HepG2 (cell line): Measurements from ENCODE around the gene OTUD4. TPM values are rescaled to one million over a fixed set of nuclear protein-coding genes. Genes with fewer than 3 reads are reported as not detected.

ENCODE experiments used
- ATAC-seq: fragments of 200-7000 bp; cut with Tn5 transposase; 3 replicates; pipeline ENCODE4 v1.9.1; 2020; ENCODE audit warnings: mild to moderate bottlenecking, moderate library complexity
- BruUV-seq: library from RNA; stranded (reverse); fragments of 400-500 nt; replicated peaks from 2 replicates; lab custom pipeline; 2021; lab: Mats Ljungman, UMichigan
- CTCF ChIA-PET: fragments of 300-600 bp; formaldehyde crosslinking; extraction: SDS; loops from one replicate; lab custom pipeline; 2021; ENCODE audit warnings: low total read pairs, inconsistent platforms, low intra/inter-chr PET ratio; lab: Yijun Ruan, JAX
- POLR2A ChIA-PET: fragments of 350-600 bp; sonication (Branson Sonifier 250); formaldehyde crosslinking; loops from one replicate; lab custom pipeline; 2020; ENCODE audit warnings: antibody characterized with exemption, inconsistent platforms; lab: Yijun Ruan, JAX
- DNase-seq: peaks from one replicate; pipeline ENCODE4 v3.0.0-alpha.2; 2015; ENCODE audit warnings: low spot score
- FAIRE-seq: peaks from 3 replicates; lab custom pipeline; 2011; peaks lifted over from hg19 to GRCh38; lab: Jason Lieb, UNC
- H2AFZ ChIP-seq: one replicate; pipeline ENCODE4 v1.6.1; 2011; ENCODE audit warnings: low read length, inconsistent platforms
- H3K27ac ChIP-seq: fragments of 300-600 bp; 3 replicates; pipeline ENCODE4 v1.8.0; 2011; ENCODE audit warnings: mixed run types, mild to moderate bottlenecking, mixed read lengths, low read length, inconsistent platforms; ENCODE audit not compliant: insufficient read depth; ENCODE audit errors: extremely low read length
- H3K27me3 ChIP-seq, 2 experiments: fragments of 200-600 bp in 1 of 2; 2 replicates in 1 of 2; 3 replicates in 1 of 2; pipeline versions ENCODE4 v1.6.0 to v1.8.0; 2011; ENCODE audit warnings: low read length in 2 of 2, mild to moderate bottlenecking in 2 of 2, moderate library complexity in 2 of 2, inconsistent platforms in 1 of 2; ENCODE audit not compliant: insufficient read depth in 2 of 2, control insufficient read depth in 1 of 2
- H3K36me3 ChIP-seq, 2 experiments: fragments of 200-600 bp in 1 of 2; replicated peaks in 1 of 2; 2 replicates in 1 of 2; 3 replicates in 1 of 2; pipeline versions ENCODE4 v1.5.1 to v1.8.0; 2011; ENCODE audit warnings: low read length in 2 of 2, inconsistent platforms in 1 of 2; ENCODE audit not compliant: insufficient read depth in 2 of 2, control insufficient read depth in 1 of 2
- H3K4me1 ChIP-seq: 2 replicates; pipeline ENCODE4 v1.5.1; 2012; ENCODE audit warnings: low read length, inconsistent platforms; ENCODE audit not compliant: insufficient read depth
- H3K4me2 ChIP-seq: 2 replicates; pipeline ENCODE4 v1.6.0; 2011; ENCODE audit warnings: low read depth, low read length, inconsistent platforms
- H3K4me3 ChIP-seq, 3 experiments: fragments of 200-600 bp in 1 of 3; sonication (generic), shearing (Covaris generic) in 1 of 3; replicated peaks in 1 of 3; 2 replicates each; pipeline ENCODE4 v1.5.1; 2011 to 2016; ENCODE audit warnings: low read length in 3 of 3, inconsistent platforms in 2 of 3, low read depth in 2 of 3, mild to moderate bottlenecking in 2 of 3, control low read depth in 1 of 3, mixed read lengths in 1 of 3; ENCODE audit not compliant: insufficient read depth in 1 of 3
- H3K79me2 ChIP-seq: one replicate; pipeline ENCODE4 v1.6.1; 2011; ENCODE audit warnings: low read length, inconsistent platforms; ENCODE audit not compliant: insufficient read depth
- H3K9ac ChIP-seq: 2 replicates; pipeline ENCODE4 v1.6.0; 2011; ENCODE audit warnings: mild to moderate bottlenecking, low read depth, low read length, inconsistent platforms; ENCODE audit not compliant: insufficient read depth
- H3K9me3 ChIP-seq: 2 replicates; pipeline ENCODE4 v1.5.1; 2012; ENCODE audit warnings: mild to moderate bottlenecking, low read length
- H4K20me1 ChIP-seq: 2 replicates; pipeline ENCODE4 v1.6.0; 2011; ENCODE audit warnings: inconsistent platforms, mild to moderate bottlenecking, low read length, moderate library complexity; ENCODE audit not compliant: insufficient read depth
- FOSL1 ChIP-seq: sonication (generic); formaldehyde crosslinking; IDR thresholded peaks from 2 replicates; pipeline ENCODE4 v1.9.0; 2021; ENCODE audit warnings: missing genetic modification reagents, borderline replicate concordance
- HOXA9 ChIP-seq: sonication (generic); formaldehyde crosslinking; IDR thresholded peaks from 2 replicates; pipeline ENCODE4 v1.8.1; 2022; ENCODE audit warnings: missing genetic modification reagents, mild to moderate bottlenecking, moderate library complexity, borderline replicate concordance
- JUNB ChIP-seq: sonication (generic); formaldehyde crosslinking; IDR thresholded peaks from 2 replicates; pipeline ENCODE4 v1.8.0; 2022; ENCODE audit warnings: missing genetic modification reagents, mild to moderate bottlenecking, borderline replicate concordance
- KMT2A ChIP-seq: sonication (generic); formaldehyde crosslinking; IDR thresholded peaks from 2 replicates; pipeline ENCODE4 v1.4.0; 2020; ENCODE audit warnings: missing genetic modification reagents
- TCF12 ChIP-seq, 2 experiments: fragments of 450-650 bp in 1 of 2; sonication (generic) in 1 of 2; formaldehyde crosslinking in 1 of 2; IDR thresholded peaks; 2 replicates each; pipeline versions ENCODE4 v1.6.1 to v1.8.0; 2017 to 2022; ENCODE audit warnings: antibody characterized with exemption in 1 of 2, mild to moderate bottlenecking in 1 of 2, missing genetic modification reagents in 1 of 2, moderate library complexity in 1 of 2
- ZFP1 ChIP-seq: IDR thresholded peaks from 2 replicates; pipeline ENCODE4 v1.6.1; 2016
- ZFP82 ChIP-seq: sonication (generic); formaldehyde crosslinking; IDR thresholded peaks from 2 replicates; pipeline ENCODE4 v1.5.1; 2020; ENCODE audit warnings: mild to moderate bottlenecking, missing genetic modification reagents, borderline replicate concordance
- ZNF20 ChIP-seq: sonication (generic); formaldehyde crosslinking; IDR thresholded peaks from 2 replicates; pipeline ENCODE4 v1.4.0; 2020; ENCODE audit warnings: mild to moderate bottlenecking, moderate library complexity, missing genetic modification reagents
- ZNF780A ChIP-seq: sonication (generic); formaldehyde crosslinking; IDR thresholded peaks from 2 replicates; pipeline ENCODE4 v1.8.0; 2022; ENCODE audit warnings: mild to moderate bottlenecking, missing genetic modification reagents, moderate library complexity
- WGBS: methylation state at CpG from one replicate; pipeline ENCODE4 v1.1.6; 2017; ENCODE audit warnings: low lambda C conversion rate; 5-methylcytosine and 5-hydroxymethylcytosine counted together
- in situ Hi-C: cut with HindIII; loops from 2 replicates; pipeline ENCODE4 v1.10.0; 2017; ENCODE audit warnings: low pct_unique_long_range_greater_than_20kb; ENCODE audit not compliant: extremely low pct_ligation_motif_present
- intact Hi-C: fragments of 100-400 bp; cut with micrococcal nuclease; formaldehyde crosslinking; loops from one replicate; pipeline ENCODE4 v1.10.0; 2022; ENCODE audit not compliant: unreplicated experiment
- polyA plus RNA-seq, 8 experiments: library from polyadenylated mRNA; depleted of rRNA in 3 of 8; stranded (reverse) in 7 of 8; unstranded in 1 of 8; fragments of >200 nt; fragmentation: Illumina TruSeq in 4 of 8; extraction: Trizol in 4 of 8; gene quantifications; 2 replicates each; pipeline versions ENCODE4 v1.2.1 to v1.2.3, GENCODE V29; 2011 to 2016; ENCODE audit warnings: low read depth in 4 of 8, missing spikeins in 1 of 8, mixed read lengths in 1 of 8; ENCODE audit not compliant: insufficient read depth in 1 of 8
- total RNA-seq, 5 experiments: library from RNA; depleted of rRNA; stranded (reverse); fragments of >200 nt; fragmentation: Illumina TruSeq; extraction: Trizol; gene quantifications; 2 replicates each; pipeline ENCODE4 v1.2.3, GENCODE V29; 2016; ENCODE audit warnings: low read depth in 1 of 5
- TF ChIP-seq, protein P1 (sequence below): sonication (generic); formaldehyde crosslinking; IDR thresholded peaks from 2 replicates; pipeline ENCODE4 v1.5.1; 2020; ENCODE audit warnings: mild to moderate bottlenecking, missing genetic modification reagents, borderline replicate concordance
- TF ChIP-seq, protein P2 (sequence below): sonication (generic); formaldehyde crosslinking; IDR thresholded peaks from 2 replicates; pipeline ENCODE4 v1.8.0; 2022; ENCODE audit warnings: mild to moderate bottlenecking, missing genetic modification reagents; ENCODE audit not compliant: insufficient replicate concordance
- TF ChIP-seq, protein P3 (sequence below): IDR thresholded peaks from 2 replicates; pipeline ENCODE4 v1.6.1; 2016

OTUD4 gene
- total and polyA plus RNA-seq, 2 of the 13 experiments (the other 11 are each of a cell fraction or from before 2014, with no cell fraction given), result 16.1 to 18.0 TPM

DNA sequence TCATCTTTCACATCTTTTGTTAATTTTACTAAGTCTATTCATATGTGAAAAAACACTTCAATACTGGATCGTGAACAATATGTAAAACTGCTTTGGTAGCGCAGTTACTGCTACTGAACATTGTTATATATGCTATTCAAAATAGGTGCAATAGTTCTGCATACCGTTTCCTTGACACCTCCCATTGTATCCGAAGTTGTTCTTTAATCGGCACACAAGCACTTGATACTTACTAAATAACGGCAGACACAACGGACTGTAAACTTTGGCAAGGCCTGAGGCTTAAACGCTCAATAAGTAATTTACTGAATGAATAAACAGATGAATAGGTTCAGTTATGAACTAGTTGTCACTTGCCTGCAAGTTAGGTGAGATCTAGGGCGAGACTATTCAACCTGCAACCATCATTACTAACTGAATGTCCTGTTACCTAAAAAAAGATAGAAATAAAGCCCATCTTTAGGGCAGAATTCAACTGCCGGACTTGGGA, 83.0 kb downstream of the OTUD4 start:
- peaks cover 6% of the 10 kb centered on the region; the same call in 1 of the 2 replicates for H4K20me1 ChIP-seq
- 4% methylated on average over 10 of the region's 10 CpGs for WGBS
- ATAC-seq (no peak), FAIRE-seq (no peak), DNase-seq (no peak)
- peak overlapping the region; percentile 72 for H3K4me2 ChIP-seq
- no peaks in the 10 kb centered on the region; a peak in 1 of 5 replicates for H3K27me3 ChIP-seq
- peaks cover 76% of the 10 kb centered on the region for H3K79me2 ChIP-seq
- H3K9me3 ChIP-seq, result peaks cover 15% of the 10 kb centered on the region
- BruUV-seq, result TSS peak; percentile 81
- H3K9ac ChIP-seq, result peak overlapping the region; percentile 94
- H3K36me3 ChIP-seq, result peaks cover 3 to 34% of the 10 kb centered on the region in 2 experiments; a peak in 4 of 5 replicates
- in situ Hi-C loops, result no loop called here
- H3K4me3 ChIP-seq, result peak overlapping the region; percentile 71 to 91 (median 85)
- intact Hi-C loops, result loop anchor here (10.0 kb wide), 1 partner anchor 923 kb away; no protein-coding TSS in a partner anchor
- H3K4me1 ChIP-seq, result peaks cover 34% of the 10 kb centered on the region
- peak overlapping the region; percentile 92 for H2AFZ ChIP-seq
- ChIA-PET CTCF (no interaction called here), POLR2A (interaction anchor here (0.9 to 2.0 kb wide), 12 partner anchors 10 to 1872 kb away, joined by 3 to 10 read pairs (median 4); partner anchors contain the start of gene OTUD4)
- TF ChIP-seq TCF12 (IDR thresholded peaks at IDR 0.05) (no peak), TCF12 (CRISPR knock-in tag; IDR thresholded peaks at IDR 0.05) (0 out of 2 replicates have a peak, but pooled peaks have one; percentile 9), ZFP1 (0 out of 2 replicates have a peak, but pooled peaks have one; percentile 9), JUNB (CRISPR knock-in tag) (peak; percentile 17; the same call in 1 of the 2 replicates), ZNF780A (0 out of 2 replicates have a peak, but pooled peaks have one; percentile 8), HOXA9 (CRISPR knock-in tag) (0 out of 2 replicates have a peak, but pooled peaks have one; percentile 7), ZFP82 (CRISPR knock-in tag) (0 out of 2 replicates have a peak, but pooled peaks have one; percentile 7), ZNF20 (CRISPR knock-in tag) (0 out of 2 replicates have a peak, but pooled peaks have one; percentile 17), FOSL1 (CRISPR knock-in tag) (no peak), KMT2A (CRISPR knock-in tag) (no peak)
- TF ChIP-seq, protein P1, sequence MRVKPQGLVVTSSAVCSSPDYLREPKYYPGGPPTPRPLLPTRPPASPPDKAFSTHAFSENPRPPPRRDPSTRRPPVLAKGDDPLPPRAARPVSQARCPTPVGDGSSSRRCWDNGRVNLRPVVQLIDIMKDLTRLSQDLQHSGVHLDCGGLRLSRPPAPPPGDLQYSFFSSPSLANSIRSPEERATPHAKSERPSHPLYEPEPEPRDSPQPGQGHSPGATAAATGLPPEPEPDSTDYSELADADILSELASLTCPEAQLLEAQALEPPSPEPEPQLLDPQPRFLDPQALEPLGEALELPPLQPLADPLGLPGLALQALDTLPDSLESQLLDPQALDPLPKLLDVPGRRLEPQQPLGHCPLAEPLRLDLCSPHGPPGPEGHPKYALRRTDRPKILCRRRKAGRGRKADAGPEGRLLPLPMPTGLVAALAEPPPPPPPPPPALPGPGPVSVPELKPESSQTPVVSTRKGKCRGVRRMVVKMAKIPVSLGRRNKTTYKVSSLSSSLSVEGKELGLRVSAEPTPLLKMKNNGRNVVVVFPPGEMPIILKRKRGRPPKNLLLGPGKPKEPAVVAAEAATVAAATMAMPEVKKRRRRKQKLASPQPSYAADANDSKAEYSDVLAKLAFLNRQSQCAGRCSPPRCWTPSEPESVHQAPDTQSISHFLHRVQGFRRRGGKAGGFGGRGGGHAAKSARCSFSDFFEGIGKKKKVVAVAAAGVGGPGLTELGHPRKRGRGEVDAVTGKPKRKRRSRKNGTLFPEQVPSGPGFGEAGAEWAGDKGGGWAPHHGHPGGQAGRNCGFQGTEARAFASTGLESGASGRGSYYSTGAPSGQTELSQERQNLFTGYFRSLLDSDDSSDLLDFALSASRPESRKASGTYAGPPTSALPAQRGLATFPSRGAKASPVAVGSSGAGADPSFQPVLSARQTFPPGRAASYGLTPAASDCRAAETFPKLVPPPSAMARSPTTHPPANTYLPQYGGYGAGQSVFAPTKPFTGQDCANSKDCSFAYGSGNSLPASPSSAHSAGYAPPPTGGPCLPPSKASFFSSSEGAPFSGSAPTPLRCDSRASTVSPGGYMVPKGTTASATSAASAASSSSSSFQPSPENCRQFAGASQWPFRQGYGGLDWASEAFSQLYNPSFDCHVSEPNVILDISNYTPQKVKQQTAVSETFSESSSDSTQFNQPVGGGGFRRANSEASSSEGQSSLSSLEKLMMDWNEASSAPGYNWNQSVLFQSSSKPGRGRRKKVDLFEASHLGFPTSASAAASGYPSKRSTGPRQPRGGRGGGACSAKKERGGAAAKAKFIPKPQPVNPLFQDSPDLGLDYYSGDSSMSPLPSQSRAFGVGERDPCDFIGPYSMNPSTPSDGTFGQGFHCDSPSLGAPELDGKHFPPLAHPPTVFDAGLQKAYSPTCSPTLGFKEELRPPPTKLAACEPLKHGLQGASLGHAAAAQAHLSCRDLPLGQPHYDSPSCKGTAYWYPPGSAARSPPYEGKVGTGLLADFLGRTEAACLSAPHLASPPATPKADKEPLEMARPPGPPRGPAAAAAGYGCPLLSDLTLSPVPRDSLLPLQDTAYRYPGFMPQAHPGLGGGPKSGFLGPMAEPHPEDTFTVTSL (CRISPR knock-in tag), result no peak
- TF ChIP-seq, protein P2, sequence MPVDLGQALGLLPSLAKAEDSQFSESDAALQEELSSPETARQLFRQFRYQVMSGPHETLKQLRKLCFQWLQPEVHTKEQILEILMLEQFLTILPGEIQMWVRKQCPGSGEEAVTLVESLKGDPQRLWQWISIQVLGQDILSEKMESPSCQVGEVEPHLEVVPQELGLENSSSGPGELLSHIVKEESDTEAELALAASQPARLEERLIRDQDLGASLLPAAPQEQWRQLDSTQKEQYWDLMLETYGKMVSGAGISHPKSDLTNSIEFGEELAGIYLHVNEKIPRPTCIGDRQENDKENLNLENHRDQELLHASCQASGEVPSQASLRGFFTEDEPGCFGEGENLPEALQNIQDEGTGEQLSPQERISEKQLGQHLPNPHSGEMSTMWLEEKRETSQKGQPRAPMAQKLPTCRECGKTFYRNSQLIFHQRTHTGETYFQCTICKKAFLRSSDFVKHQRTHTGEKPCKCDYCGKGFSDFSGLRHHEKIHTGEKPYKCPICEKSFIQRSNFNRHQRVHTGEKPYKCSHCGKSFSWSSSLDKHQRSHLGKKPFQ (CRISPR knock-in tag), result peak; percentile 11
- TF ChIP-seq, protein P3, sequence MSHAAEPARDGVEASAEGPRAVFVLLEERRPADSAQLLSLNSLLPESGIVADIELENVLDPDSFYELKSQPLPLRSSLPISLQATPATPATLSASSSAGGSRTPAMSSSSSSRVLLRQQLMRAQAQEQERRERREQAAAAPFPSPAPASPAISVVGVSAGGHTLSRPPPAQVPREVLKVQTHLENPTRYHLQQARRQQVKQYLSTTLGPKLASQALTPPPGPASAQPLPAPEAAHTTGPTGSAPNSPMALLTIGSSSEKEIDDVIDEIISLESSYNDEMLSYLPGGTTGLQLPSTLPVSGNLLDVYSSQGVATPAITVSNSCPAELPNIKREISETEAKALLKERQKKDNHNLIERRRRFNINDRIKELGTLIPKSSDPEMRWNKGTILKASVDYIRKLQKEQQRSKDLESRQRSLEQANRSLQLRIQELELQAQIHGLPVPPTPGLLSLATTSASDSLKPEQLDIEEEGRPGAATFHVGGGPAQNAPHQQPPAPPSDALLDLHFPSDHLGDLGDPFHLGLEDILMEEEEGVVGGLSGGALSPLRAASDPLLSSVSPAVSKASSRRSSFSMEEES, result no peak
- peak overlapping the region; percentile 96 for H3K27ac ChIP-seq
